Osteoblast (primary cell): ENCODE measurements around the gene STAMBPL1. TPM values are rescaled to one million over a fixed set of nuclear protein-coding genes. Genes with fewer than 3 reads are reported as not detected.

Source experiments
- DNase-seq: peaks from one replicate; pipeline ENCODE4 v3.0.0; 2011; ENCODE audit warnings: low spot score, mixed read lengths; ENCODE audit not compliant: insufficient read length; ENCODE audit errors: missing footprints
- H2AFZ ChIP-seq: 2 replicates; pipeline ENCODE4 v1.6.0; 2011; ENCODE audit warnings: mild to moderate bottlenecking, low read length
- H3K27ac ChIP-seq: 2 replicates; pipeline ENCODE4 v1.5.1; 2011; ENCODE audit warnings: mild to moderate bottlenecking, low read depth, low read length, moderate library complexity
- H3K27me3 ChIP-seq: 2 replicates; pipeline ENCODE4 v1.6.0; 2012; ENCODE audit warnings: mild to moderate bottlenecking, control low read depth, inconsistent platforms, low read length, moderate library complexity; ENCODE audit not compliant: insufficient read depth
- H3K36me3 ChIP-seq: 2 replicates; pipeline ENCODE4 v1.5.1; 2011; ENCODE audit warnings: mild to moderate bottlenecking, low read length, control low read depth, moderate library complexity; ENCODE audit not compliant: insufficient read depth
- H3K4me1 ChIP-seq: 2 replicates; pipeline ENCODE4 v1.5.1; 2011; ENCODE audit warnings: mild to moderate bottlenecking, low read length, control low read depth, moderate library complexity; ENCODE audit not compliant: insufficient read depth
- H3K4me2 ChIP-seq: 2 replicates; pipeline ENCODE4 v1.6.0; 2011; ENCODE audit warnings: mild to moderate bottlenecking, low read length; ENCODE audit not compliant: insufficient read depth
- H3K4me3 ChIP-seq: fragments of 200-600 bp; sonication (generic); 3 replicates; pipeline ENCODE4 v1.5.1; 2012; ENCODE audit warnings: mild to moderate bottlenecking, low read length, inconsistent platforms; ENCODE audit not compliant: insufficient read depth
- H3K79me2 ChIP-seq: 2 replicates; pipeline ENCODE4 v1.6.0; 2012; ENCODE audit warnings: mild to moderate bottlenecking, low read length, control low read depth, inconsistent platforms; ENCODE audit not compliant: insufficient read depth
- H3K9me3 ChIP-seq: 2 replicates; pipeline ENCODE4 v1.5.1; 2011; ENCODE audit warnings: low read depth, low read length, control low read depth
- H4K20me1 ChIP-seq: 2 replicates; pipeline ENCODE4 v1.6.0; 2012; ENCODE audit warnings: mild to moderate bottlenecking, low read length, control low read depth; ENCODE audit not compliant: insufficient read depth
- CTCF ChIP-seq: IDR thresholded peaks from 2 replicates; pipeline ENCODE4 v1.5.1; 2011; ENCODE audit warnings: mild to moderate bottlenecking, low read depth, low read length, moderate library complexity; ENCODE audit errors: extremely low read depth
- total RNA-seq: library from RNA; depleted of rRNA; stranded (reverse); fragments of >200 nt; gene quantifications from 2 replicates; pipeline ENCODE4 v1.2.3, GENCODE V29; 2012

The STAMBPL1 gene
- total RNA-seq, 1 donor, result 11.6 TPM

DNA sequence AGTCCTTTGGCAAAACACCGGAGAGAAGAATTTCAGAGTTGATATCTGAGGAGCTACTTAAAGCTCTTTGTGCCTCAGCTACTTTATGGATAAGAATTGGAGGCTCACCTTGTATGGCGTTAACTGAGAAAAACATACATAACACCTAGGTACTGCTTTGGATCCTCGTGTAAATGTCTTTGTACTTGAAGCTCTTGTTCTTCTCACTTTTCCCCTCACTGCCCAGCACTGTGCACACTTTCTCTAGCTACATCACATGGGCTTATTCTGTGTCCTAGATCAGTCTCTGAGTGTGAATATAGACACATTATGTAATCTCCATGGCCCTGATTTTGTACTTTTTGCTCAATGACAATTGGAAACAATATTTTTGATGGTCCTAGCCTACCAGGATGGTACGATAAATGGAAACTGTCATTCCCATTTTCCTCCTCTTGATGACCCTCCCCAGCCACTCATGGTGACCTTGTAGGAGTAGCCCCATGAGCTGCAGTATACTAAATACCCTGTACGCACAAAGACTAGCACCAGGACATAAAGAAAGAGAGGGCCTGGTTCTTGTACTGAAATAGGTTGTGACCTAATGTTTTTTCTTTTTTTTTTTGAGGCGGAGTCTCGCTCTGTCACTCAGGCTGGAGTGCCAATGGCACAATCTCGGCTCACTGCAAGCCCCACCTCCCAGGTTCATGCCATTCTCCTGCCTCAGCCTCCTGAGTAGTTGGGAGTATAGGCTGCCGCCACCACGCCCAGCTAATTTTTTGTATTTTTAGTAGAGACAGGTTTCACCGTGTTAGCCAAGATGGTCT, 22.1 kb downstream of the STAMBPL1 start:
- Histone ChIP-seq H3K4me1 (peaks cover 25% of the 10 kb centered on the region), H3K27ac (peak overlapping the region; percentile 26), H3K4me3 (no peak overlapping the region), H2AFZ (no peak overlapping the region), H3K27me3 (no peaks in the 10 kb centered on the region), H3K79me2 (peaks cover 21% of the 10 kb centered on the region), H3K4me2 (no peak overlapping the region), H3K9me3 (no peaks in the 10 kb centered on the region), H3K36me3 (peaks cover 37% of the 10 kb centered on the region), H4K20me1 (no peaks in the 10 kb centered on the region)
- no peak for DNase-seq
- TF ChIP-seq CTCF, result no peak

DNA sequence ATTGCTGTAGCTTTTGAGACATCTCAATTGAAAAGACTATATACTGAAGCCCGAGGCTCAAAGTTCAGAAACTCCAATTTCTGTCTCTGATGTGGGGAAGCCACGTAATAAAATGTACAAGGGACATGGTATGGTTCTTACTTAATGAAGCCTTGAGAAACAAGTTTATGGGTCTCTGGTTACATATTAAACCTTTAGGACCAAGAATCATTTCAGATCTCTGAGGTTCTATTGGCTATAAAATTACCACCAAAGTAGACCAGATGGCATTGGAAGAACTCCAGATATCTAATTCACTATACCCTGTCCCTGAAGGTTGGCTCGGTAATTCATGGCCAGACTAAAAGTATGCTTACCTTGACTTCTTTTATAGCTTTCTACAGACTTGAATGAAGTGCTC, 23.7 kb downstream of the STAMBPL1 start:
- Histone ChIP-seq H3K9me3 (no peaks in the 10 kb centered on the region), H3K4me1 (peaks cover 19% of the 10 kb centered on the region), H3K27me3 (no peaks in the 10 kb centered on the region), H3K27ac (no peak overlapping the region), H2AFZ (no peak overlapping the region), H3K36me3 (peaks cover 40% of the 10 kb centered on the region), H3K4me2 (no peak overlapping the region), H3K4me3 (no peak overlapping the region), H3K79me2 (peaks cover 14% of the 10 kb centered on the region), H4K20me1 (no peaks in the 10 kb centered on the region)
- TF ChIP-seq CTCF, result no peak
- DNase-seq, result no peak

GRCh38 chr10:88906921-88907320, 26.9 kb downstream of the STAMBPL1 start:
- DNase-seq, result no peak
- Histone ChIP-seq H4K20me1 (no peaks in the 10 kb centered on the region), H3K36me3 (peaks cover 40% of the 10 kb centered on the region), H3K27me3 (no peaks in the 10 kb centered on the region), H3K79me2 (no peaks in the 10 kb centered on the region), H3K9me3 (no peaks in the 10 kb centered on the region), H3K4me3 (no peak overlapping the region), H3K4me1 (peaks cover 3% of the 10 kb centered on the region), H3K27ac (no peak overlapping the region), H3K4me2 (no peak overlapping the region), H2AFZ (no peak overlapping the region)
- TF ChIP-seq CTCF, result no peak

GRCh38 chr10:88908194-88908593, 28.1 kb downstream of the STAMBPL1 start:
- no peak for DNase-seq
- H3K4me3 ChIP-seq, result no peak overlapping the region
- H3K27ac ChIP-seq, result no peak overlapping the region
- TF ChIP-seq CTCF, result no peak
- no peaks in the 10 kb centered on the region for H3K9me3 ChIP-seq
- no peaks in the 10 kb centered on the region for H3K27me3 ChIP-seq
- no peaks in the 10 kb centered on the region for H3K4me1 ChIP-seq
- H2AFZ ChIP-seq, result no peak overlapping the region
- H3K79me2 ChIP-seq, result no peaks in the 10 kb centered on the region
- H3K4me2 ChIP-seq, result no peak overlapping the region
- peaks cover 35% of the 10 kb centered on the region for H3K36me3 ChIP-seq
- H4K20me1 ChIP-seq, result no peaks in the 10 kb centered on the region
